ENCODE measurements around the gene EDIL3. TPM values are rescaled to one million over a fixed set of nuclear protein-coding genes. Genes with fewer than 3 reads are reported as not detected.

Gene EDIL3
- total RNA-seq, 2 experiments from 2014 or later = not detected

- ChIA-PET POLR2A (no interaction called here), CTCF (interaction anchor here (0.6 kb wide), 1 partner anchor 54 kb away, joined by 3 read pairs; no protein-coding TSS in a partner anchor)
- H3K27me3 Mint-ChIP-seq = no peaks in the 10 kb centered on the region
- intact Hi-C loops (cut with DNase I, micrococcal nuclease) = no loop called here
- no peaks in the 10 kb centered on the region for H3K9me3 ChIP-seq (ENCODE audit: control insufficient read depth in 1 of 2, insufficient read depth in 1 of 2, low read length in 2 of 2)
- no peaks in the 10 kb centered on the region for H3K4me1 Mint-ChIP-seq (ENCODE audit: low read depth)
- H3K36me3 ChIP-seq (ENCODE audit: insufficient read depth, low read length) = no peaks in the 10 kb centered on the region
- H3K27me3 ChIP-seq (ENCODE audit: control insufficient read depth in 1 of 2, insufficient read depth in 2 of 2, low read length in 2 of 2) = no peaks in the 10 kb centered on the region
- no peak for DNase-seq
- ATAC-seq (ENCODE audit: poor library complexity) = no peak
- TF ChIP-seq CTCF (IDR thresholded peaks at IDR 0.05) = no peak
- H3K27ac ChIP-seq (ENCODE audit: low read depth in 1 of 2, low read length in 2 of 2) = no peak overlapping the region
- H3K9me3 Mint-ChIP-seq = no peaks in the 10 kb centered on the region
- no peak overlapping the region for H3K27ac Mint-ChIP-seq
- H3K4me3 ChIP-seq (ENCODE audit: low read length) = no peak overlapping the region
- H3K36me3 Mint-ChIP-seq (ENCODE audit: low read depth) = no peaks in the 10 kb centered on the region
- no peak overlapping the region for H3K4me3 Mint-ChIP-seq
- H3K4me1 ChIP-seq (ENCODE audit: insufficient read depth, low read length) = no peaks in the 10 kb centered on the region
Measured at GRCh38 chr5:84242286-84242685, 142.4 kb downstream of the EDIL3 start.

GRCh38 chr5:84239494-84239893 lies 145.2 kb downstream of the EDIL3 start:
- no peak overlapping the region for H3K27ac Mint-ChIP-seq
- Histone ChIP-seq H3K4me1 (ENCODE audit: insufficient read depth, low read length) (no peaks in the 10 kb centered on the region), H3K4me3 (ENCODE audit: low read length) (no peak overlapping the region), H3K27me3 (ENCODE audit: control insufficient read depth in 1 of 2, insufficient read depth in 2 of 2, low read length in 2 of 2) (no peaks in the 10 kb centered on the region), H3K9me3 (ENCODE audit: control insufficient read depth in 1 of 2, insufficient read depth in 1 of 2, low read length in 2 of 2) (no peaks in the 10 kb centered on the region), H3K36me3 (ENCODE audit: insufficient read depth, low read length) (no peaks in the 10 kb centered on the region), H3K27ac (ENCODE audit: low read depth in 1 of 2, low read length in 2 of 2) (no peak overlapping the region)
- H3K36me3 Mint-ChIP-seq (ENCODE audit: low read depth) = no peaks in the 10 kb centered on the region
- no peak for TF ChIP-seq CTCF (IDR thresholded peaks at IDR 0.05)
- H3K9me3 Mint-ChIP-seq = no peaks in the 10 kb centered on the region
- no peaks in the 10 kb centered on the region for H3K4me1 Mint-ChIP-seq (ENCODE audit: low read depth)
- POLR2A ChIA-PET = no interaction called here
- no peaks in the 10 kb centered on the region for H3K27me3 Mint-ChIP-seq
- H3K4me3 Mint-ChIP-seq = no peak overlapping the region
- CTCF ChIA-PET = no interaction called here
- no peak for DNase-seq
- no peak for ATAC-seq (ENCODE audit: poor library complexity)
- intact Hi-C loops (cut with DNase I, micrococcal nuclease) = no loop called here

- DNase-seq = no peak
- no peak overlapping the region for H3K4me3 Mint-ChIP-seq
- CTCF ChIA-PET = interaction anchor here (0.7 kb wide), 1 partner anchor 46 kb away, joined by 4 read pairs; no protein-coding TSS in a partner anchor
- Histone ChIP-seq H3K27me3 (ENCODE audit: control insufficient read depth in 1 of 2, insufficient read depth in 2 of 2, low read length in 2 of 2) (no peaks in the 10 kb centered on the region), H3K4me1 (ENCODE audit: insufficient read depth, low read length) (no peaks in the 10 kb centered on the region), H3K36me3 (ENCODE audit: insufficient read depth, low read length) (no peaks in the 10 kb centered on the region), H3K4me3 (ENCODE audit: low read length) (no peak overlapping the region), H3K27ac (ENCODE audit: low read depth in 1 of 2, low read length in 2 of 2) (no peak overlapping the region), H3K9me3 (ENCODE audit: control insufficient read depth in 1 of 2, insufficient read depth in 1 of 2, low read length in 2 of 2) (no peaks in the 10 kb centered on the region)
- no peak for ATAC-seq (ENCODE audit: poor library complexity)
- POLR2A ChIA-PET = no interaction called here
- H3K27me3 Mint-ChIP-seq = no peaks in the 10 kb centered on the region
- H3K9me3 Mint-ChIP-seq = no peaks in the 10 kb centered on the region
- intact Hi-C loops (cut with DNase I, micrococcal nuclease) = no loop called here
- H3K36me3 Mint-ChIP-seq (ENCODE audit: low read depth) = no peaks in the 10 kb centered on the region
- H3K27ac Mint-ChIP-seq = no peak overlapping the region
- H3K4me1 Mint-ChIP-seq (ENCODE audit: low read depth) = no peaks in the 10 kb centered on the region
- no peak for TF ChIP-seq CTCF (IDR thresholded peaks at IDR 0.05)
Measured at GRCh38 chr5:84237126-84237525, 147.6 kb downstream of the EDIL3 start.

All from CD4-positive, alpha-beta T cell (primary cell).